ENCODE data around the gene CHIA.
"Not testable (repeated sequence)": the region's sequence is repeated elsewhere in the genome, so short reads cannot be mapped to it uniquely, and the experiment has no call there.

The CHIA gene

GRCh38 chr1:111285879-111286278, 4.8 kb upstream of the CHIA start:
- DNase-seq (ENCODE audit: low read depth): no peak

DNA sequence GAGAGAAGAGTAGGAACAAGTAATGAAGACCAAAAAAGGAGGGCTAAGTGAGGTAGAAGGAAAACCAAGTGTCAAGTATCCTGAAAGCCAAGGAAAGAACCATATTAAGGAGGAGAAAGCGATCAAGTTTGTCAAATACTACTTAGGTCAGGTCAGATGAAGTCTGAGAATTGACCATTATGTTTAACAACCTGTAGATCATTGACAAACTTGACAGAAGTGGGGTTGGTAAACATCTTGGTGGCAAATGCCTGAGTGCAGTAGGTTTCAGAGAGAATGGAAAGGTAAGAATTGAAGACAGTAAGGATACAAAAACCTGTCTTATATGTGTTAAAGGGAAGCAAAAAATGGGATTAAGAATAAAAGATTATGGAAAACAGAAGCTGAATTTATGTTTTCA, 3.7 kb upstream of the CHIA start:
- no peak for DNase-seq (ENCODE audit: low read depth)

GRCh38 chr1:111289371-111289770, 1.3 kb upstream of the CHIA start:
- no peak for DNase-seq (ENCODE audit: low read depth)

DNA sequence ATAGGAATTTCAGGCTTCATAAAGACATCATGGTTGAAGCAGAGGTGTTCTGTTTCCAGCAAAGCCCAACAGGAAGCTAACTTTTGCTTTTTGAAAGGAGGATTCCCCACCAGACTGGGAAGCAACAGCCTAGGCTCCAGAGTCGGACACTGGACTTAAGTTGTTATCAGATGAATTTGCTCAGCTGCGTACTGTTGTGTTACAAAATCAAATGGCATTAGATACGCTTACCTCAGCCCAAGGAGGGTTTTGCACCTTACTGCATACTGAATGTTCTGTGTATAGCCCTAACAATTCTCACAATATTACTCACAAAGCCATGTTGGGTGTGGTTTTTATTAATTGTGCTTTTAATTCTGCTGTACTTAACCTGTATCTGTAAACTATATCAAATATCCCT, 547 bp upstream of the CHIA start:
- no peak for DNase-seq (ENCODE audit: low read depth)

DNA sequence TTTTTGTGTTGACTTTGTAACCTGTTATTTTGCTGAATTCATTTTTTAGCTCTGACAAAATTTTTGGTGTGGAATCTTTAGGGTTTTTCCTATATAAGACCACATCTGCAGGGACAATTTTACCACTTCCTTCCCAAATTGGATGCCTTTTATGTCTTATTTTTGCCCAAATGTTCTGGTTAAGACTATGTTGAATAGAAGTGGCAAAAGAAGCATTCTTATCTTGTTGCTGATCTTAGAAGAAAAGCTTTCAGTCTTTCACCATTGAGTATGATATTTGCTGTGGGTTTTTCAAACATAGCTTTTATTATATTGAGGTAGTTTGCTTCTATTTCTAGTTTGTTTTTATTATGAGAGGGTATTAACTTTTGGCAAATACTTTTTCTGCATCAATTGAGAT, 3.7 kb downstream of the CHIA start:
- DNase-seq (ENCODE audit: low read depth): no peak

DNA sequence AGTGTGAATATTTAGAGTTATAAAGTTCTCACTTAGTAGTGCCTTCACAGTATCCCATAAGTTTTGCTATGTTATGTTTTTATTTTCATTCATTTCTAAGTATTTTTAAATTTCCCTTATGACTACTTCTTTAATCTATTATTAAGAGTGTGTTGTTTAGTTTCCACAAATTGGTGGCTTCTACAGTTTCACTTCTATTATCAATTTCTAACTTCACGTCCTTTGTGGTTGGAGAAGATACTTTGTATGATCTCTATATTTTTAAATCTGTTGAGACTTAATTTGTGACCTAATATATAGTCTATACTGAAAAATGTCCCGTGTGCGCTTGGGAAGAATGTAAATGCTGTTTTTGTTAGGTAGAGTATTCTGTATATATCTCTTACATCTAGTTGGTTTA, 11.7 kb downstream of the CHIA start:
- no peak for DNase-seq (ENCODE audit: low read depth)

DNA sequence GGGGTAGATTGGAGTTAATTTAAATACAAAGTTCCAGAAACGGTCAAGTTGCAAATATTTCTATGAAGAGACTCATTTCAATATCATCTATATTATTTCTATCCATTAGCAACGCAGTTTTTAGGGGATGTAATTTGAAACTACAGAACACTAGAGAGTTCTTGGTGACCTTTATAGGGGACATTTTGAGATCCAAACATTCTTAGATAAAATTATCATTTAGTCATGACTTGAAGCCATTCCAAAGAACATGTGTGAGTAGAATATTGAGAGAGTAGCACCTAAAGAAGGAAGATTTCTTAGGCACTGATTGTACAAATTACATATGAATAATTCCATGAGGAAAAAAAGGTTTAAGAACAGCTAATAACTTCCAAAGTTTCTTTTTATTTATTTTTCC, 19.0 kb downstream of the CHIA start:
- no peak for DNase-seq (ENCODE audit: low read depth)

DNA sequence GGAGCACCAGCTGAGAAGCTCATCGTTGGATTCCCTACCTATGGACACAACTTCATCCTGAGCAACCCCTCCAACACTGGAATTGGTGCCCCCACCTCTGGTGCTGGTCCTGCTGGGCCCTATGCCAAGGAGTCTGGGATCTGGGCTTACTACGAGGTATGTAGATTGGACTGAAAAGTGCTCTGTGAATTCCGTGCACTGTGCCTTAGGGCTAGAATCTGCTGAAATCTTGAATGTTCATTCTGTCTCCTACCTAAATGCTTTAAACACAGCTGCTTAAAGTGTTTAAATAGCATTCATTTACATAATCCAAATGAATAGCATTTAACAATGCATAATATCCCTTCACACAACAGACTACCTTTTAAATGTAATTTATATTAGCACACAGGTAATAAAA, 27.9 kb downstream of the CHIA start:
- no peak for DNase-seq (ENCODE audit: low read depth)

- no peak for DNase-seq (ENCODE audit: low read depth)
These were observed 29.6 kb downstream of the CHIA start for GRCh38 chr1:111320066-111320879.

DNA sequence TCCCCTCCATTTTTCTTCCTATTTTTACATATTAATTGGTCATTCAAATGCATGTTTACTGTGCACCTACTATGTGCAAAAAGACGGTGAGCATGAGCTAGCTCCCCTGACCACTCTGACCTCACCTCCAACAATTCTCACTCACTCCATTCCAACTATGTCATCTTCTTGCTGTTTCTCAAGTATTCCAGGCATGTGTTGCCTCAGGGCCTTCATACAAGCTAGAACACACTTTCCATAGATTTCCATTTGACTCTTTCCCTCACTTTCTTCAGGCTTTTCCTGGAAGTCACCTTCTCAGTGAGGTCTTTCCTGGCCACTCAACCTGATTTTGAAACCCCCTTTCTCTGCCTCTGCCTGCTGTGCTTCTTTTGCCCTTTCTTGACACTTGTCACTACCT, 32.6 kb downstream of the CHIA start:
- DNase-seq (ENCODE audit: low read depth): no peak

GRCh38 chr1:111332190-111332589, 41.5 kb downstream of the CHIA start:
- no peak for DNase-seq (ENCODE audit: low read depth)

GRCh38 chr1:111334169-111334568, 43.5 kb downstream of the CHIA start:
- DNase-seq (ENCODE audit: low read depth): no peak

DNA sequence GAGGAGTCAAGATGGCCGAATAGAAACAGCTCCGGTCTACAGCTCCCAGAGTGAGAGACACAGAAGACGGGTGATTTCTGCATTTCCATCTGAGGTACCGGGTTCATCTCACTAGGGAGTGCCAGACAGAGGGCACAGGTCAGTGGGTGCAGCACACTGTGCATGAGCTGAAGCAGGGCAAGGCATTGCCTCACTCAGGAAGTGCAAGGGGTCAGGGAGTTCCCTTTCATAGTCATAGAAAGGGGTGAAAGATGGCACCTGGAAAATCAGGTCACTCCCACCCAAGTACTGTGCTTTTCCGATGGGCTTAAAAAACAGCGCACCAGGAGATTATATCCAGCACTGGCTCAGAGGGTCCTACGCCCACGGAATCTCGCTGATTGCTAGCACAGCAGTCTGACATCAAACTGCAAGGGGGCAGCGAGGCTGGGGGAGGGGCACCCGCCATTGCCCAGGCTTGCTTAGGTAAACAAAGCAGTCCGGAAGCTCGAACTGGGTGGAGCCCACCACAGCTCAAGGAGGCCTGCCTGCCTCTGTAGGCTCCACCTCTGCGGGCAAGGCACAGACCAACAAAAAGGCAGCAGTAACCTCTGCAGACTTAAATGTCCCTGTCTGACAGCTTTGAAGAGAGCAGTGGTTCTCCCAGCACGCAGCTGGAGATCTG, 44.7 kb downstream of the CHIA start:
- DNase-seq (ENCODE audit: low read depth): not testable (repeated sequence)

- DNase-seq (ENCODE audit: low read depth): not testable (repeated sequence)
These were observed 48.2 kb downstream of the CHIA start for GRCh38 chr1:111338849-111339248.

GRCh38 chr1:111346089-111346885, 55.6 kb downstream of the CHIA start:
- DNase-seq (ENCODE audit: low read depth): peak; percentile 42

DNA sequence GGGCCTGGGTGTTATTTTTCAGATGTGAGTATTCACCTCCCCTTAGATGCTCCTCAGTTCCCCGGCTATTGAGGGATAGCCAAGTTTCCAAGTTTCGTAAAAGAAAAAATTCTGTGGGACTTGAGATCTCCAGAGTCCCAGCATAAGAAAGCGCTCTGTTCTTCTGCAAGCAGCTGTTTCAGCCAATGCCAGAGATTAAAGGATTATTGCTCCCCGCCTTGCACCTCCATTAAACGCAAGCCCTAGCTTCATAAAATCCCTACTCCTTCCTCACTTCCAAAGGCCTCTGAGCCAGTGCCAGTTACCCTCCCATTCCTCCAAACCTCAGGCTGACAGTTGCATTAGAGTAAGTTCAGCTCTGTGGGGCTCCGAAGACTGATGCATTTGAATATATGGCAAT, 56.4 kb downstream of the CHIA start:
- no peak for DNase-seq (ENCODE audit: low read depth)

- DNase-seq (ENCODE audit: low read depth): no peak
These were observed 61.0 kb downstream of the CHIA start for GRCh38 chr1:111351700-111352099.

GRCh38 chr1:111354584-111354983, 63.9 kb downstream of the CHIA start:
- DNase-seq (ENCODE audit: low read depth): no peak

DNA sequence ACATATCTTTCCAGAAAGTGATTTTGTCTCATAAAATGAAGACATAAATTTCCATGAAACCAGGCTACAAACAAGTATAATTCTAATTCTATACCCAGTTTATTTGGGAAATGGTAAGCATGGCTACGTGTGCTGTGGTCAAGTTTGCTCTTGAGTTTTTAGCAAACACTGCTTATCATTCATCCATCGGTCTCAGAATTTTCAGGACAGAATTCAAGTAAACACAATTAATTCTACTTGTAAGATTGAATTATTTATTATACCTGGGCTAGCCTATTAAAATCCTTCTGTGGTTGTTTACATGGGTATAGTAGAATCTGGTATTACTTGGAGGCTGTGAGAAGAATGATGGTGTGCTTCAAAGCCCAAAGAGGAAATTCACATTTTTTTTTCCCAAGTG, 68.3 kb downstream of the CHIA start:
- DNase-seq (ENCODE audit: low read depth): no peak

- no peak for DNase-seq (ENCODE audit: low read depth)
These were observed 68.7 kb downstream of the CHIA start for GRCh38 chr1:111359376-111359775.

GRCh38 chr1:111360257-111360656, 69.6 kb downstream of the CHIA start:
- DNase-seq (ENCODE audit: low read depth): not testable (repeated sequence)

- no peak for DNase-seq (ENCODE audit: low read depth)
These were observed 71.1 kb downstream of the CHIA start for GRCh38 chr1:111361761-111362160.

GRCh38 chr1:111364690-111365089, 74.0 kb downstream of the CHIA start:
- DNase-seq (ENCODE audit: low read depth): no peak

All from stimulated activated CD8-positive, alpha-beta memory T cell treated with anti-CD3 and anti-CD28 coated beads, Interleukin-15, amount 100 ng/mL, for 24 hours (primary cell).